ENCODE data around the gene GORASP2.
"Not testable (repeated sequence)": the region's sequence is repeated elsewhere in the genome, so short reads cannot be mapped to it uniquely, and the experiment has no call there.

The GORASP2 gene

DNA sequence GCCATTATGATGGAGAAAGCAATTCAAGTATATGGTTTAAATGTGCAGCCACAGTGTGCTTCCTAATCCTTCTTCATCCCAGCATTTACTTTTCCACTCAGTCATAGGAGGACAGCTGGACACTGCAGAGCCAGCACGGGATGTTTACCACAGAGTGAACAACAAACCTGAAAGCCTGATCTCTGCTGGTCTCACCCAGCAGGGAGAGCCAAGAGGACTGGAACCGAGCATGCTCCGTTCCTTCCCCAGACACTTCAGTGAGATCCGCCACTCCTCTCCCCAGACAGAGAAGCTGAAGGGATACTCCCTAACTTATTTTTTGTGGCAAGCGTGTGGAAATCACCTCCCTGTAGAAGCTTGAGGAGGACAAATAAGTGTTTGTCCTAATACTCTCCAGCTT, 23.2 kb upstream of the GORASP2 start:
- ATAC-seq = no peak
- TF ChIP-seq, protein P1, sequence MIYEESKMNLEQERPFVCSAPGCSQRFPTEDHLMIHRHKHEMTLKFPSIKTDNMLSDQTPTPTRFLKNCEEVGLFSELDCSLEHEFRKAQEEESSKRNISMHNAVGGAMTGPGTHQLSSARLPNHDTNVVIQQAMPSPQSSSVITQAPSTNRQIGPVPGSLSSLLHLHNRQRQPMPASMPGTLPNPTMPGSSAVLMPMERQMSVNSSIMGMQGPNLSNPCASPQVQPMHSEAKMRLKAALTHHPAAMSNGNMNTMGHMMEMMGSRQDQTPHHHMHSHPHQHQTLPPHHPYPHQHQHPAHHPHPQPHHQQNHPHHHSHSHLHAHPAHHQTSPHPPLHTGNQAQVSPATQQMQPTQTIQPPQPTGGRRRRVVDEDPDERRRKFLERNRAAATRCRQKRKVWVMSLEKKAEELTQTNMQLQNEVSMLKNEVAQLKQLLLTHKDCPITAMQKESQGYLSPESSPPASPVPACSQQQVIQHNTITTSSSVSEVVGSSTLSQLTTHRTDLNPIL (CRISPR knock-in tag; IDR thresholded peaks at IDR 0.05; ENCODE audit: low read depth) = no peak
- TF ChIP-seq, protein P2, sequence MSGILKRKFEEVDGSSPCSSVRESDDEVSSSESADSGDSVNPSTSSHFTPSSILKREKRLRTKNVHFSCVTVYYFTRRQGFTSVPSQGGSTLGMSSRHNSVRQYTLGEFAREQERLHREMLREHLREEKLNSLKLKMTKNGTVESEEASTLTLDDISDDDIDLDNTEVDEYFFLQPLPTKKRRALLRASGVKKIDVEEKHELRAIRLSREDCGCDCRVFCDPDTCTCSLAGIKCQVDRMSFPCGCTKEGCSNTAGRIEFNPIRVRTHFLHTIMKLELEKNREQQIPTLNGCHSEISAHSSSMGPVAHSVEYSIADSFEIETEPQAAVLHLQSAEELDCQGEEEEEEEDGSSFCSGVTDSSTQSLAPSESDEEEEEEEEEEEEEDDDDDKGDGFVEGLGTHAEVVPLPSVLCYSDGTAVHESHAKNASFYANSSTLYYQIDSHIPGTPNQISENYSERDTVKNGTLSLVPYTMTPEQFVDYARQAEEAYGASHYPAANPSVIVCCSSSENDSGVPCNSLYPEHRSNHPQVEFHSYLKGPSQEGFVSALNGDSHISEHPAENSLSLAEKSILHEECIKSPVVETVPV (CRISPR knock-in tag; IDR thresholded peaks at IDR 0.05) = no peak
- TF ChIP-seq, protein P3, sequence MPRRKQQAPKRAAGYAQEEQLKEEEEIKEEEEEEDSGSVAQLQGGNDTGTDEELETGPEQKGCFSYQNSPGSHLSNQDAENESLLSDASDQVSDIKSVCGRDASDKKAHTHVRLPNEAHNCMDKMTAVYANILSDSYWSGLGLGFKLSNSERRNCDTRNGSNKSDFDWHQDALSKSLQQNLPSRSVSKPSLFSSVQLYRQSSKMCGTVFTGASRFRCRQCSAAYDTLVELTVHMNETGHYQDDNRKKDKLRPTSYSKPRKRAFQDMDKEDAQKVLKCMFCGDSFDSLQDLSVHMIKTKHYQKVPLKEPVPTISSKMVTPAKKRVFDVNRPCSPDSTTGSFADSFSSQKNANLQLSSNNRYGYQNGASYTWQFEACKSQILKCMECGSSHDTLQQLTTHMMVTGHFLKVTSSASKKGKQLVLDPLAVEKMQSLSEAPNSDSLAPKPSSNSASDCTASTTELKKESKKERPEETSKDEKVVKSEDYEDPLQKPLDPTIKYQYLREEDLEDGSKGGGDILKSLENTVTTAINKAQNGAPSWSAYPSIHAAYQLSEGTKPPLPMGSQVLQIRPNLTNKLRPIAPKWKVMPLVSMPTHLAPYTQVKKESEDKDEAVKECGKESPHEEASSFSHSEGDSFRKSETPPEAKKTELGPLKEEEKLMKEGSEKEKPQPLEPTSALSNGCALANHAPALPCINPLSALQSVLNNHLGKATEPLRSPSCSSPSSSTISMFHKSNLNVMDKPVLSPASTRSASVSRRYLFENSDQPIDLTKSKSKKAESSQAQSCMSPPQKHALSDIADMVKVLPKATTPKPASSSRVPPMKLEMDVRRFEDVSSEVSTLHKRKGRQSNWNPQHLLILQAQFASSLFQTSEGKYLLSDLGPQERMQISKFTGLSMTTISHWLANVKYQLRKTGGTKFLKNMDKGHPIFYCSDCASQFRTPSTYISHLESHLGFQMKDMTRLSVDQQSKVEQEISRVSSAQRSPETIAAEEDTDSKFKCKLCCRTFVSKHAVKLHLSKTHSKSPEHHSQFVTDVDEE (CRISPR knock-in tag; IDR thresholded peaks at IDR 0.05) = no peak
- TF ChIP-seq ZFP3 (CRISPR knock-in tag; IDR thresholded peaks at IDR 0.05) (no peak), SNAI2 (CRISPR knock-in tag; IDR thresholded peaks at IDR 0.05) (no peak), ISL1 (CRISPR knock-in tag; IDR thresholded peaks at IDR 0.05) (no peak), ZNF565 (CRISPR knock-in tag; conservative IDR thresholded peaks at IDR 0.05; ENCODE audit: low read depth) (no peak), TOX (CRISPR knock-in tag; IDR thresholded peaks at IDR 0.05; ENCODE audit: borderline replicate concordance) (no peak), ZNF70 (CRISPR knock-in tag; IDR thresholded peaks at IDR 0.05) (no peak), TCF4 (CRISPR knock-in tag; IDR thresholded peaks at IDR 0.05; ENCODE audit: borderline replicate concordance) (no peak), ARNTL (CRISPR knock-in tag; IDR thresholded peaks at IDR 0.05; ENCODE audit: borderline replicate concordance, low read depth) (no peak), GLIS3 (CRISPR knock-in tag; IDR thresholded peaks at IDR 0.05) (no peak), ESRRG (CRISPR knock-in tag; IDR thresholded peaks at IDR 0.05) (no peak), ZFP30 (CRISPR knock-in tag; IDR thresholded peaks at IDR 0.05) (no peak), ZC3H10 (CRISPR knock-in tag; IDR thresholded peaks at IDR 0.05) (no peak), CSDC2 (CRISPR knock-in tag; IDR thresholded peaks at IDR 0.05) (no peak), BACH2 (CRISPR knock-in tag; IDR thresholded peaks at IDR 0.05; ENCODE audit: borderline replicate concordance) (no peak), RARB (CRISPR knock-in tag; IDR thresholded peaks at IDR 0.05) (no peak)
- TF ChIP-seq, protein P4, sequence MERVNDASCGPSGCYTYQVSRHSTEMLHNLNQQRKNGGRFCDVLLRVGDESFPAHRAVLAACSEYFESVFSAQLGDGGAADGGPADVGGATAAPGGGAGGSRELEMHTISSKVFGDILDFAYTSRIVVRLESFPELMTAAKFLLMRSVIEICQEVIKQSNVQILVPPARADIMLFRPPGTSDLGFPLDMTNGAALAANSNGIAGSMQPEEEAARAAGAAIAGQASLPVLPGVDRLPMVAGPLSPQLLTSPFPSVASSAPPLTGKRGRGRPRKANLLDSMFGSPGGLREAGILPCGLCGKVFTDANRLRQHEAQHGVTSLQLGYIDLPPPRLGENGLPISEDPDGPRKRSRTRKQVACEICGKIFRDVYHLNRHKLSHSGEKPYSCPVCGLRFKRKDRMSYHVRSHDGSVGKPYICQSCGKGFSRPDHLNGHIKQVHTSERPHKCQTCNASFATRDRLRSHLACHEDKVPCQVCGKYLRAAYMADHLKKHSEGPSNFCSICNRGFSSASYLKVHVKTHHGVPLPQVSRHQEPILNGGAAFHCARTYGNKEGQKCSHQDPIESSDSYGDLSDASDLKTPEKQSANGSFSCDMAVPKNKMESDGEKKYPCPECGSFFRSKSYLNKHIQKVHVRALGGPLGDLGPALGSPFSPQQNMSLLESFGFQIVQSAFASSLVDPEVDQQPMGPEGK (CRISPR knock-in tag; IDR thresholded peaks at IDR 0.05; ENCODE audit: borderline replicate concordance) = no peak
- TF ChIP-seq, protein P5, sequence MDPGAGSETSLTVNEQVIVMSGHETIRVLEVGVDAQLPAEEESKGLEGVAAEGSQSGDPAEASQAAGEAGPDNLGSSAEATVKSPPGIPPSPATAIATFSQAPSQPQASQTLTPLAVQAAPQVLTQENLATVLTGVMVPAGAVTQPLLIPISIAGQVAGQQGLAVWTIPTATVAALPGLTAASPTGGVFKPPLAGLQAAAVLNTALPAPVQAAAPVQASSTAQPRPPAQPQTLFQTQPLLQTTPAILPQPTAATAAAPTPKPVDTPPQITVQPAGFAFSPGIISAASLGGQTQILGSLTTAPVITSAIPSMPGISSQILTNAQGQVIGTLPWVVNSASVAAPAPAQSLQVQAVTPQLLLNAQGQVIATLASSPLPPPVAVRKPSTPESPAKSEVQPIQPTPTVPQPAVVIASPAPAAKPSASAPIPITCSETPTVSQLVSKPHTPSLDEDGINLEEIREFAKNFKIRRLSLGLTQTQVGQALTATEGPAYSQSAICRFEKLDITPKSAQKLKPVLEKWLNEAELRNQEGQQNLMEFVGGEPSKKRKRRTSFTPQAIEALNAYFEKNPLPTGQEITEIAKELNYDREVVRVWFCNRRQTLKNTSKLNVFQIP (CRISPR knock-in tag; IDR thresholded peaks at IDR 0.05; ENCODE audit: borderline replicate concordance, low read depth) = no peak

DNA sequence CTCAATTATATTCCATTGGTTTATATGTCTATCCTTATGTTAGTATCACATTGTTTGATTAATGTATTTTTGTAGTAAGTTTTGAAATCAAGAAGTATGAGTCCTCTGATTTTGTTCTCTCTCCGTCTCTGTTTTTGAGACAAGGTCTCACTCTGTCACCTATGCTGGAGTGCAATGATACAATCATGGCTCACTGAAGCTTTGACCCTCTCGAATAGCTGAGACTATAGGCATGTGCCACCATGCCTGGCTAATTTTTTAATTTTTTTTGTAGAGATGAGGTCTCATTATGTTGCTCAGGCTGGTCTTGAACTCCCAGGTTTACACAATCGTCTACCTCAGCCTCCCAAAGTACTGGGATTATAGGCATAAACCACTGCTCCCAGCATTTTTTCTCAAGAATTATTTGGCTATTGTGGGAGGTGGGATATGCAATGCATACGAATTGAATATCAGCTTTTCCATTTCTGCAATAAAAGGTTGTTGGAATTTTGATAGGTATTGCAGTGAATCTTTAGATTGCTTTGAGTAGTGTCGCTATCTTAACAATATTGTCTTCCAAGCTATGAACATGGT, 17.7 kb upstream of the GORASP2 start:
- no peak for ATAC-seq
- TF ChIP-seq TOX (CRISPR knock-in tag; IDR thresholded peaks at IDR 0.05; ENCODE audit: borderline replicate concordance) = no peak

DNA sequence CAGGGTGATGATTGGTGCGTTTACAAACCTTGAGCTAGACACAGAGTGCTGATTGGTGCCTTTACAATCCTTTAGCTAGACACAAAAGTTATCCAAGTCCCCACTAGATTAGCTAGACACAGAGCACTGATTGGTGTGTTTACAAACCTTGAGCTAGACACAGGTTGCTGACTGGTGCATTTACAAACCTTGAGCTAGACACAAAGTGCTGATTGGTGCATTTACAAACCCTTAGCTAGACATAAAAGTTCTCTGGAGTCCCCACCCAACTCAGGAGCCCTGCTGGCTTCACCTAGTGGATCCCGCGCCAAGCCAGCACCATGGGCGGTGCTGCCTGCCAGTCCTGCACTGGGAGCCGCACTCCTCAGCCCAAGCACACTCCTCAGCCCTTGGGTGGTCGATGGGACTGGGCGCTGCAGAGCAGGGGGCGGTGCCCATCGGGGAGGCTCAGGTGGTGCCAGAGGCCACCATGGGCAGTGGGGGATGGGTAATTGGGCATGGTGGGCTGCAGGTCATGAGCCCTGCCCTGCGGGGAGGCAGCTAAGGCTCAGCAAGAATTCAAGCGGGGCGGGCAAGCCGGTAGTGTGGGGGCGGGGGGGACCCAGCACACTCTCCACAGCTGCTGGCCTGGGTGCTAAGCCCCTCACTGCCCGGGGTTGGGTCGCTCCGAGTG, 13.9 kb upstream of the GORASP2 start:
- not testable (repeated sequence) for ATAC-seq
